Measurements from ENCODE around the gene LPCAT4.

DNA sequence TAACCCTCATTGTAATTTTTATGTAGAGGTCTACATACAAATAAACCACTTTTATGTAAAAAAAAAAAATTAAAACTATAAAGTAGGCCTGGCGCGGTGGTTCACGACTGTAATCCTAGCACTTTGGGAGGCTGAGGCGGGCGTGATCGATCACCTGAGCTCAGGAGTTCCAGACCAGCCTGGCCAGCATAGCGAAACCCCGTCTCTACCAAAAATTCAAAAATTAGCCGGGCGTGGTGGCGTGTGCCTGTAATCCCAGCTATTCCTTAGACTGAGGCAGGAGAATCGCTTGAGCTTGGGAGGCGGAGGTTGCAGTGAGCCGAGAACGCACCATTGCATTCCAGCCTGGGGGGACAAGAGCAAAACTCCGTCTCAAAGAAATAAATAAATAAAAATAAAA, 28.6 kb downstream of the LPCAT4 start:
- TF ChIP-seq POLR2AphosphoS5 (IDR thresholded peaks at IDR 0.05; ENCODE audit: insufficient read depth, low read depth, low read length) = no peak
- TF ChIP-seq, protein P1, sequence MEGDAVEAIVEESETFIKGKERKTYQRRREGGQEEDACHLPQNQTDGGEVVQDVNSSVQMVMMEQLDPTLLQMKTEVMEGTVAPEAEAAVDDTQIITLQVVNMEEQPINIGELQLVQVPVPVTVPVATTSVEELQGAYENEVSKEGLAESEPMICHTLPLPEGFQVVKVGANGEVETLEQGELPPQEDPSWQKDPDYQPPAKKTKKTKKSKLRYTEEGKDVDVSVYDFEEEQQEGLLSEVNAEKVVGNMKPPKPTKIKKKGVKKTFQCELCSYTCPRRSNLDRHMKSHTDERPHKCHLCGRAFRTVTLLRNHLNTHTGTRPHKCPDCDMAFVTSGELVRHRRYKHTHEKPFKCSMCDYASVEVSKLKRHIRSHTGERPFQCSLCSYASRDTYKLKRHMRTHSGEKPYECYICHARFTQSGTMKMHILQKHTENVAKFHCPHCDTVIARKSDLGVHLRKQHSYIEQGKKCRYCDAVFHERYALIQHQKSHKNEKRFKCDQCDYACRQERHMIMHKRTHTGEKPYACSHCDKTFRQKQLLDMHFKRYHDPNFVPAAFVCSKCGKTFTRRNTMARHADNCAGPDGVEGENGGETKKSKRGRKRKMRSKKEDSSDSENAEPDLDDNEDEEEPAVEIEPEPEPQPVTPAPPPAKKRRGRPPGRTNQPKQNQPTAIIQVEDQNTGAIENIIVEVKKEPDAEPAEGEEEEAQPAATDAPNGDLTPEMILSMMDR (IDR thresholded peaks at IDR 0.05; ENCODE audit: extremely low read depth in 1 of 2, insufficient read depth in 1 of 2, low read depth in 1 of 2, low read length in 2 of 2) = no peak
- TF ChIP-seq POLR2A (IDR thresholded peaks at IDR 0.05; ENCODE audit: low read depth, low read length) = no peak
- TF ChIP-seq EZH2 (IDR thresholded peaks at IDR 0.05; ENCODE audit: borderline replicate concordance, low read depth, low read length, severe bottlenecking) = no peak
- no peak for TF ChIP-seq MAX (IDR thresholded peaks at IDR 0.05; ENCODE audit: insufficient read depth, insufficient read length)
- no peak for TF ChIP-seq GATA2 (IDR thresholded peaks at IDR 0.05; ENCODE audit: insufficient read depth, insufficient read length, low read depth, low read length)
- TF ChIP-seq FOS (IDR thresholded peaks at IDR 0.05; ENCODE audit: borderline replicate concordance, insufficient read depth, low read length) = no peak
- no peak for TF ChIP-seq MYC (IDR thresholded peaks at IDR 0.05; ENCODE audit: low read depth, low read length)

All from endothelial cell of umbilical vein (primary cell).